Left kidney (tissue), 8 donors: ENCODE data around the gene MAPK14. TPM values are rescaled to one million over a fixed set of nuclear protein-coding genes. Genes with fewer than 3 reads are reported as not detected.
"Not testable (repeated sequence)": the region's sequence is repeated elsewhere in the genome, so short reads cannot be mapped to it uniquely, and the experiment has no call there.

Source experiments
- DNase-seq: peaks from one replicate; pipeline ENCODE4 v3.0.0-alpha.2; 2013
- long read RNA-seq, 8 donors: transcript quantifications; one replicate each; lab custom pipeline, GENCODE V29; 2026
- polyA plus RNA-seq: library from polyadenylated mRNA; unstranded; fragments of 120-200 nt; gene quantifications from one replicate; pipeline ENCODE4 v1.2.1, GENCODE V29; 2013; ENCODE audit not compliant: insufficient read length

The MAPK14 gene
- polyA plus RNA-seq: 56.6 TPM
- long read RNA-seq, donor 1, full-length matches to known transcripts: 11 of 11 reads
- long read RNA-seq, donor 1, partial matches to known transcripts: 0 of 11 reads
- long read RNA-seq, donor 1, other reads (novel, unspliced or antisense): 0 of 11 reads
- long read RNA-seq, donor 2, full-length matches to known transcripts: 9 of 14 reads
- long read RNA-seq, donor 2, partial matches to known transcripts: 5 of 14 reads
- long read RNA-seq, donor 2, other reads (novel, unspliced or antisense): 0 of 14 reads
- long read RNA-seq, donor 3, transcript MAPK14-201 (12 exons, 3,779 nt): major isoform, 5 of 5 reads
- long read RNA-seq, donor 3, partial matches to known transcripts: 0 of 5 reads
- long read RNA-seq, donor 3, other reads (novel, unspliced or antisense): 0 of 5 reads
- long read RNA-seq, donor 4: 0 reads
- long read RNA-seq, donor 5, full-length matches to known transcripts: 13 of 18 reads
- long read RNA-seq, donor 5, partial matches to known transcripts: 5 of 18 reads
- long read RNA-seq, donor 5, other reads (novel, unspliced or antisense): 0 of 18 reads
- long read RNA-seq, donor 6, full-length matches to known transcripts: 8 of 8 reads
- long read RNA-seq, donor 6, partial matches to known transcripts: 0 of 8 reads
- long read RNA-seq, donor 6, other reads (novel, unspliced or antisense): 0 of 8 reads
- long read RNA-seq, donor 7, full-length matches to known transcripts: 17 of 17 reads
- long read RNA-seq, donor 7, partial matches to known transcripts: 0 of 17 reads
- long read RNA-seq, donor 7, other reads (novel, unspliced or antisense): 0 of 17 reads
- long read RNA-seq, donor 8, full-length matches to known transcripts: 4 of 4 reads
- long read RNA-seq, donor 8, partial matches to known transcripts: 0 of 4 reads
- long read RNA-seq, donor 8, other reads (novel, unspliced or antisense): 0 of 4 reads

DNA sequence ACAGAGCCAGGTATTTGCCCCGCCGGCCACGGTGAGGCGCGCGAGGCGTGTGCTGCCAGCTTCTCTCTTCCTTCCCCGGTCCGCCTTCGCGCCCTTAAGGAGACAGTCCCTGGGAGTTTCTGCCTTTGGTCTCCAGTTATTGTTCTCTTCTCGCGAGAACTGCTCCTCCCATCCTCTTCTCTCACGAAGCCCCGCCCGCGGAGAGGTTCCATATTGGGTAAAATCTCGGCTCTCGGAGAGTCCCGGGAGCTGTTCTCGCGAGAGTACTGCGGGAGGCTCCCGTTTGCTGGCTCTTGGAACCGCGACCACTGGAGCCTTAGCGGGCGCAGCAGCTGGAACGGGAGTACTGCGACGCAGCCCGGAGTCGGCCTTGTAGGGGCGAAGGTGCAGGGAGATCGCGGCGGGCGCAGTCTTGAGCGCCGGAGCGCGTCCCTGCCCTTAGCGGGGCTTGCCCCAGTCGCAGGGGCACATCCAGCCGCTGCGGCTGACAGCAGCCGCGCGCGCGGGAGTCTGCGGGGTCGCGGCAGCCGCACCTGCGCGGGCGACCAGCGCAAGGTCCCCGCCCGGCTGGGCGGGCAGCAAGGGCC, at the start of gene MAPK14:
TSS of gene MAPK14 (plus strand) at position 308 of the 587 bp plus-strand sequence. CDS start 350 bp downstream, outside the sequence.
- DNase-seq: peak; percentile 100

- DNase-seq: not testable (repeated sequence)
Measured at GRCh38 chr6:35980126-35980525, 47.5 kb upstream of the MAPK14 start.

- DNase-seq: no peak
Measured at GRCh38 chr6:35980991-35981645, 46.5 kb upstream of the MAPK14 start.

DNA sequence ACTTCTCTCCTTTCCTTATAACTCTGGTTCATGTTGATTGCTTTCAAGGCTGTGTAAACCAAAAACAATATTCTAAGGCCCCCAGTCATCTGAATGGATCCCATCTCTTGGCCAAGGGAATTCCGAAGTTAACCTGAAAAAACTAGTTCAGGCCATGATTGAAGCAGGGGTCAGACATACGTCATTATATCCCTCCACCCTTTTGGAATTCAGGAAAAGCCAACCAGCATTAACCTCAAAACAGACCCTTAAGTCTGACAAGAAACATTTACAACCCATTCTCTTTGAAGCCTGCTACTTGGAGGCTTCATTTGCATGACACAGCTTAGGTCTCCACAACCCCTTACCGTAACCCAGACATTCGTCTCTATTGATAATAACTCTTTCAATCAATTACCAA, 42.9 kb upstream of the MAPK14 start:
- DNase-seq: no peak

DNA sequence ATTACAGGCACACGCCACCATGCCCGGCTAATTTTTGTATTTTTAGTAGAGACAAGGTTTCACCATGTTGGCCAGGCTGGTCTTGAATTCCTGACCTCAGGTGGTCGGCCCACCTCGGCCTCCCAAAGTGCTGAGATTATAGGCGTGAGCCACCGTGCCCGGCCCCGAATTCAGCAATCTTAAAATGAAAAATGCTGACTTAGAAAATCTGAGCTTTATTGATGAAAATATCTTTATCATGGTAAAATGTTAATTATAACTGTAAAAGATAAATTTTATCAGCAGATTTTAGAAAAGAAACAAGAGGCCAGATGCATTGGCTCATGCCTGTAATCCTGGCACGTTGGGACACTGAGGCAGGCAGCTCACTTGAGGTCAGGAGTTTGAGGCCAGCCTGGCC, 39.6 kb upstream of the MAPK14 start:
- not testable (repeated sequence) for DNase-seq

GRCh38 chr6:35993150-35993549, 34.5 kb upstream of the MAPK14 start:
- DNase-seq: no peak

- DNase-seq: no peak
Measured at GRCh38 chr6:36000451-36000850, 27.2 kb upstream of the MAPK14 start.

DNA sequence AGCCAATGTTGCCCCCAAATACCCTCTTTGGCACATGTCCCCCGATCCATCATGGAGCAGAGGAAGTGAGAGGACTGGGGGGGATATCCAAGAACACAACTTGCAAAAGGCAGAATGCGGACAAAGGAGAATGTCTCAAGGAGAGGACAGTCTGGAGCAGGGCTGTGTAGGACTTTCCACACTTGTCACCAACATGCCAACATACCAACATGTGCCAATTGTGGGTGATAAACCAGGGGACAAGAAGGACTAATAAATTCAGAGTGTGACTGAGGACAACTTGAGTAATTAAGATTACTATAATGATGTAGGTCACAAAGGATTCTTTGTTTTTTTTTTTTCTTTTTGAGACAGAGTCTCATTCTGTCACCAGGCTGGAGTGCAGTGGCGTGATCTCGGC, 11.9 kb upstream of the MAPK14 start:
- DNase-seq: no peak

GRCh38 chr6:36018339-36018738, 9.3 kb upstream of the MAPK14 start:
- DNase-seq: no peak

DNA sequence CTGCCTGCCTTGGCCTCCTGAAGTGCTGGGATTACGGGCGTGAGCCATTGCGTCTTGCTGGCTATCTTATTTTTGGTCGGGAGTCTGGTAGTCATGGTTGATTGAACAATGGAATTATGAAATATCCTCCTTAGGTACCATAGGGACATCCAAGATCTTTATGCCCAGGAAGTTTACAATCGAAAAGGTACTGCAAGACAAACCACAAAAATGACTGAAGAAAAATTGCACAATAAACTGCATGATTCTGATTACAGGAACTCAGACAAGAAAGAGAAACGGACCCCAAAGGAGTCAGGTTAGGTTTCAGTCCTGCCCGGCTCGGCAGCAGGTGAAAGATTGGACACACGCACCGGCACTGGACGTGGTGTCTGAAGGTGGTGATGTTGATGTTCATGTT, 8.4 kb upstream of the MAPK14 start:
- no peak for DNase-seq

GRCh38 chr6:36020154-36020553, 7.5 kb upstream of the MAPK14 start:
- no peak for DNase-seq

- DNase-seq: no peak
Measured at GRCh38 chr6:36023996-36024795, 3.4 kb upstream of the MAPK14 start, which contains the start of gene SLC26A8. Gene SLC26A8 (minus strand): TSS chr6:36024641. CDS start chr6:36019707, 4,934 bp downstream.

DNA sequence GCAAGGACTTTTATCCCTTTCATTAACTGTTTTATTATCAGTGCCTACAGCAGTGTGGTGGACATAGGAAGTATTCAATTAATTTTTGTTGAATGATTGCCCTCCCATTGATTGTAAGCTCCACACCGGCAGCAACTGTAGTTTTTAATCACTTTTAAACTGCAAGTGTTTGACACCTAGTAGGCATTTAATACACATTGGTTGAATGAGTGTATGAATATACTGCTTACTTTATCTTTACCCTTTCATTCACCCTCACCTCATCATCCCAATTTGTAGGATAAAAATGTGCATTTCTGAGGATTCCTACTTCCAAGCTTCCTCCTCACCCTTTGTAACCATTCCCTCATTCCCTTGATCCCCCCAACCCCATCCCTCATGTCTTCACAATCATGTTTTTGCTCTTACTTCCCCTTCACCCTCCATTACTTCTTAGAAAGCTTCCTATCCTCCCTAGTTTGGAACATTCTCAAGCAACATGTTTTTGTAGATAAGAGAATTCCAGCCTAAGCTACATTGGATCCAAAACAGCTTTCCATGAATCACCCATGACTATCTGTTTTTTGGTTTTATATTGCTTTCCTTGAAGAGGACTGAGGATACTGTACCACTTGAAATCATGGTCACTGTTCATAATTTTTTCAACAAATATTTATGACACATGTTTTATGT, 2.2 kb upstream of the MAPK14 start:
- no peak for DNase-seq

- no peak for DNase-seq
Measured at GRCh38 chr6:36025932-36026327, 1.7 kb upstream of the MAPK14 start.

- no peak for DNase-seq
Measured at GRCh38 chr6:36028088-36028876, 674 bp downstream of the MAPK14 start.

DNA sequence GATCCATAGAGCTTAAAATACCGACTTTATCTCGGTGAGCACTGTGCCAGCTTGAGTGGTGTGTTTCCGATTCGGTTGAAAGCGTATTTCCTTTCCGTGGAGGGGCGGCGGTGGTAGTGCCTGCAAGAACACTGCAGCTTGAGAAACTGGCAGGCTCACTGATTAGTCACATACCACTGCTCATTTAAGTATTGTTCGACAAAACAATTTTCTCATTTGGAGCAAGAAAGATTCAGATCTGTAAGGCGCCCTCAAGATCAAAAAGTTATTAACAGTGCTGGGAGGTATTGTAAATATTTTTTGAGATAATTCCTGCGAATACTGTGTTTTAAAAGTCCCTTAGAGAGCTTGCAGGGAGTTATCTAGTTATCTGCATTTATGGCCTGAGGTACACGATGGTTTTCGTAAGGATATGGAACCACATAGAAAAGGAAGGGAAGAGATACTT, 1.3 kb downstream of the MAPK14 start:
- DNase-seq: peak; percentile 55

DNA sequence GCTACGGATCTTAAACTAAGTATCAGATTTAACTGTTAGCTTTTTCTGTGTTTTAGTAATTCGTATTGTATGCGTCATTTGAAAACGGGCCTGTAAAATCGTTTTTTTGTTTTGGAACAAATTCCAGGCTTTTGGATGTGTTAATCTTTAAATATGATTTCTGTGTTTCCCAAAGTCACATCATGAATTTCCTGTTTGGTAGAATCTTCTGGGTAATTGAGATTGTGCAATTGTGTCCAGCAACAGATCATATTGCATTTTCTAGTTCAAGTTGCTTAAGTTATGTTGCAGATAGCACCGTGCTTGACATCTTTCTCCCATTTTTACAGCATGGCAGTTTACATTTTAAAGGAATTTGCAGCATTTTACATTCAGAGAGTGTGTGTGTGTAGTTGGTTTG, 1.9 kb downstream of the MAPK14 start:
- DNase-seq: no peak

DNA sequence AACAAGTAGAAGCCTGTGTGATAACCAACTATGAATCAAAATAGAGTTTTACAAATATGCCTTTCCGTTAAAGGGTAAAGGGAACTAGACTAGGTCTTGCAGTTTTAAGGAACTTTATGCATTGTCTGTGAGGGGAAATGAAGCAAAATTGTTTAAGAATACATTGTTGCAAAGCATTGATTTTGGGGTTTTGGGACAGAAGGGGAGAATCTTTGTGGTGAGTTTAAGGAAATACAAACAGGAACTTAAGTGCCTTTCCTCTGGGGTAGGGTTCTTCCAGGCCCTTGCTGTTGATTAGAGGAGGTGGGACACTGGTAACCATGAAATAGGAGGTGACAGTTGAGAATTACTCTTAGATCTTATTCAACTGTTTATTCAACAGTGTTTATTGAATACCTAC, 4.7 kb downstream of the MAPK14 start:
- no peak for DNase-seq

DNA sequence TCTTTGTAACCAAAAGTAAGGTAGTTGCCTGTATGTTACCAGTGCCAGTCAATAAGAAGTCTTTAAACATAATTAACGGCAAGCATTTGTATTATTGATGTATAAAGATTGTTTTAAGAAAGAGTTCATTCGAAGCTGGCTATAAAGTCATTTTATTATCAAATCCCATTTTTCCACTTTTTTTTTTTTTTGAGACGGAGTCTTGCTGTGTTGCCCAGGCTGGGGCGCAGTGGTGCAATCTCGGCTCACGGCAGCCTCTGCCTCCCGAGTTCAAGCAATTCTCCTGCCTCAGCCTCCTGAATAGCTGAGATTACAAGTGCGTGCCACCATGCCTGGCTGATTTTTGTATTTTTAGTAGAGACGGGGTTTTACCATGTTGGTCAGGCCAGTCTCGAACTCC, 5.5 kb downstream of the MAPK14 start:
- not testable (repeated sequence) for DNase-seq
